GM12892 (cell line): ENCODE data around the gene PPFIA1. TPM values are rescaled to one million over a fixed set of nuclear protein-coding genes. Genes with fewer than 3 reads are reported as not detected.

Source experiments
- DNase-seq: peaks from one replicate; pipeline ENCODE4 v3.0.0; 2011; ENCODE audit not compliant: insufficient read length
- FAIRE-seq: peaks from 2 replicates; lab custom pipeline; 2011; peaks lifted over from hg19 to GRCh38; lab: Jason Lieb, UNC
- POLR2A ChIP-seq: IDR thresholded peaks from 2 replicates; pipeline ENCODE4 v1.6.1; 2011; ENCODE audit warnings: low read depth, low read length, control low read depth
- POLR2AphosphoS5 ChIP-seq: IDR thresholded peaks from 2 replicates; pipeline ENCODE4 v1.6.1; 2011; ENCODE audit warnings: low read depth, low read length, control low read depth
- TAF1 ChIP-seq: IDR thresholded peaks from 2 replicates; pipeline ENCODE4 v1.6.1; 2011; ENCODE audit warnings: low read depth, mild to moderate bottlenecking, control low read depth, low read length, borderline replicate concordance
- polyA plus RNA-seq: library from polyadenylated mRNA; unstranded; fragments of >200 nt; gene quantifications from one replicate; pipeline ENCODE4 v1.2.1, GENCODE V29; 2012; ENCODE audit warnings: missing spikeins, inconsistent platforms; ENCODE audit not compliant: missing spikeins

Gene PPFIA1
- polyA plus RNA-seq = 15.3 TPM

DNA sequence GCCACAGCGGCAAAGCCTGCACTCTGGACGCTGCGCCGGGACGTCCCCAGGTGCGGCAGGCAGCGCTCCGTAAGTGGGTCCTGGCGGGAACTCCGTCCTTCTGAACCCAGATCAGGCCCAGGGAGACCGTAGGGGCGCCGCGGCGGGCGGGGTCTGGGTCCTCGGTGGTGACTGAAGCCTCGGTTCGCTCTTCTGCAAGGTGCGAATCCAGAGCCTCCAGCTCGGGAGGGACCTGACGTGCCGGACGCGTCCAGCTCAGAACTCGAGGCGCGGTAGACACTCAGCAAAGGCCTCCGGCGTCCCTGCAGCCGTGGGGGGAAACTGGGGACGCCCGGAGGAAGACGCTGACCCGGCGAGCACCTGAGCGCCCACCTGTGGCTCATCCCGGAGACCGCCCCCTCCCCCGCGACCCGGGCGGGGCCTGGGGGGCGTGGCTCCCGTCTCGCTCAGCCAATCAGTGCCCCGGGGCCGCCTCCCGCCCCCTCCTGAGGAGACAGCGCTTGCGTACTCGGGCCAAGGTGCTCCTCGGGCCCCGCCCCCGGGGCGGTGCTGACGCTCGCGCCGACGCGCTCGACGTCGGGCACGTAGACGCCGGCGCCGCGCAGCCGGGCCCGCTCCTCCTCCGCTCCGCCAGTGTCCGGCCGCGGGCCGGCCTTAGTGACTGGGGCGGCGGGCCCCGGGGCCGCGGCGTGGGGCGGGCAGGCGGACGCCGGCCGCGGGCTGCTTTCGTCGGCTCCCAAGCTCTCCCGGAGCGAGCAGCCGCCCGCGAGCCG lies at the start of gene PPFIA1:
Gene PPFIA1, plus strand, starts transcription at position 587 of the 773 bp plus-strand sequence. CDS start 1,483 bp downstream, outside the sequence.
- peak; percentile 91 for DNase-seq
- FAIRE-seq = peak; percentile 98
- TF ChIP-seq POLR2A = peak; percentile 87
- TF ChIP-seq POLR2AphosphoS5 = peak; percentile 64; the same call in 1 of the 2 replicates
- TF ChIP-seq TAF1 = 0 out of 2 replicates have a peak, but pooled peaks have one; percentile 43

DNA sequence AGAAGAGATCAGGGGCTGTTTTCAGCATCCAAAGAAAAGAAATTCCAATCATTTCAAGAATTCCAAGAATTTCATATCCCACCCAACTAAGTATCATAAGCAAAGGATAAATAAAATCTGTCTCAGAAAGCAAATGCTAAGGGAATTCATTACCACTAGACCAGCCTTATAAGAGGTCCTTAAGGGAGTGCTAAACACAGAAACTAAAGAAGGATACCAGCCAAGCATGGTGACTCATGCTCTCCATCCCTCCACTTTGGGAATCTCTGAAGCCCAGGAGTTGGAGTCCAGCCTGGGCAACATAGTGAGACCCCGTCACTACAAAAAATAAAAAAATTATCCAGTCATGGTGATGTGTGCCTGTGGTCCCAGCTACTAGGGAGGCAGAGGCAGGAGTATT lies 49.6 kb upstream of the PPFIA1 start:
- no peak for DNase-seq

DNA sequence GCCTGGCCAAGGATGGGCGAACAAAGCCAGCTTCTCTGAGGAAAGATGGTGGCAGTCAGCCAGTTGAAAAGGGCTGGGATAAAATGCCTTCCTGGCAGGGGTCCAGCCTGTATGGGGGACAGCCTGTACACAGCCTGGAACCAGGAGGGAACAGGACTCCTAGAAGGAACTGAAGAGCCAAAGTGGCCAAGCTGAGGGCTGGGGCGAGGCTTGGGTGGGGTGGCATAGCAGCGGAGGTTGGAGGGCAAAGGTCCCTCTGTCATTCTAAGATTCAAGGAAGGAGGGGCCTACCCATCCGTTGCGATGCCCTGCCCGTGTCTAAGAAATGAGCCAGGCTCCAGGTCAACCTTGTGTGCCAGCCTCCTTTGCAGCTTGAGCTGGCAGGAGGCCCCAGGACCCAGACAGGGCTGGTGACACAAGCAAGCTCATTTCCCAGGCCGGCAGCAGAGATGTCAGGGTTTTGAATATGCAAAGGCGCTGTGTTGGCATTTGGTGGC lies 44.8 kb upstream of the PPFIA1 start:
- TF ChIP-seq POLR2A (no peak), TAF1 (no peak), POLR2AphosphoS5 (no peak)
- FAIRE-seq (no peak), DNase-seq (no peak)

More for the DNA sequence above, 49.6 kb upstream of the PPFIA1 start:
- no peak for FAIRE-seq
- TF ChIP-seq POLR2AphosphoS5 (no peak), POLR2A (no peak), TAF1 (no peak)

DNA sequence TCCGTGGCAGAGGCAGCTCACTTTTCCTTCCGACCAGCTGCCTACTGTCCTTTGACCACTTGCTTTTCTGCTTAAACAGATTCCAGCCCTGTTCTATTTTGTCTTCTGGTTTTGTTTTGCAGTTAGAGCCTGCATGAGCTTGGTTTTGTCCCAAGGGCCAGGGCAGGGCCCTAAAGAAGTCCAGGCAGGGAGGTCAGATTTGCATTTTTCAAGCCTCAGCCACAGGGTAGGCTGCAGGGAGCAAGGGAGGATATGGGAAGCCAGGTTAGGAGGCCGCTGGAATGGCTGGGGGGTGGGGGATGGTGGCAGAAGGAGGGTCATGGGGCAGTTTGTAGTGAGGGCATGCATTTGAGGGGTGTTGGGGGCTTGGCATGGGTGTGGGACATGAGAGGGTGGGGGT lies 44.3 kb upstream of the PPFIA1 start:
- FAIRE-seq (no peak), DNase-seq (no peak)
- TF ChIP-seq POLR2AphosphoS5 (no peak), POLR2A (no peak), TAF1 (no peak)

DNA sequence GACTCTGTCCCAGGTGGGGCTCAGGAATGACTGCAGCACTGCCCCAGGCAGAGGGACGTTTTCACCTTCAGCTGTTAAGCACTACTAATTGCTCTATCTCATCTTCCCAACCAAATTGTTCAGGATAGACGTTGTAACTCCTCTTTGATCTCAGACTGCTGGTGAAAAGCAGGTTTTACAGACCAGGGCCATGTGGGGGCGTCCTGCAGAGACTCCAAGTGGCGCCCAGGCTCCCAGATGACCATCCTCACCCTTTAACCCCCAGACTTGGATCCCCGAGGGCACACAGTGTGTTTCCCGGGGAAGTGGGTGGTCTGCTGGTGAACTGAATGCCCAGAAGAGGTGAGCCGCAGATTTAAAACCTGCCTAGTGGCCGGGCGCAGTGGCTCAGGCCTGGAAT lies 43.5 kb upstream of the PPFIA1 start:
- peak; percentile 38 for DNase-seq
- FAIRE-seq = no peak
- TF ChIP-seq TAF1 (no peak), POLR2A (no peak), POLR2AphosphoS5 (no peak)

DNA sequence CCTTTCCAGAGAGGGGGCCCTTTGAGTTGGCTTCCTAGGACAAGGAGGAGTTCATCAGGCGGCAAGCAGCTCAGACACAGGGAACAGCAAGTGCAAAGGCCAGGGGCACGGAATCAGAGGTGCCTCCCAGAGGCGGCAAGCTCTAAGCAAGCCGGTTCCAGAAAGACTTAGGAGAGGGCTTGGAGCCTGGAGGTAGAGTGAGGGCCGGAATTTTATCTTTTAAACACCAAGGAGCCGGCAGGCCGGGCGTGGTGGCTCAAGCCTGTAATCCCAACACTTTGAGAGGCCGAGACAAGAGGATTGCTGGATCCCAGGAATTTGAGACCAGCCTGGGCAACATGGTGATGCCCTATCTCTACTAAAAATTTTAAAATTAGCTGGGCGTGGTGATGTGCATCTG lies 40.8 kb upstream of the PPFIA1 start:
- FAIRE-seq (no peak), DNase-seq (no peak)
- TF ChIP-seq TAF1 (no peak), POLR2AphosphoS5 (no peak), POLR2A (no peak)

DNA sequence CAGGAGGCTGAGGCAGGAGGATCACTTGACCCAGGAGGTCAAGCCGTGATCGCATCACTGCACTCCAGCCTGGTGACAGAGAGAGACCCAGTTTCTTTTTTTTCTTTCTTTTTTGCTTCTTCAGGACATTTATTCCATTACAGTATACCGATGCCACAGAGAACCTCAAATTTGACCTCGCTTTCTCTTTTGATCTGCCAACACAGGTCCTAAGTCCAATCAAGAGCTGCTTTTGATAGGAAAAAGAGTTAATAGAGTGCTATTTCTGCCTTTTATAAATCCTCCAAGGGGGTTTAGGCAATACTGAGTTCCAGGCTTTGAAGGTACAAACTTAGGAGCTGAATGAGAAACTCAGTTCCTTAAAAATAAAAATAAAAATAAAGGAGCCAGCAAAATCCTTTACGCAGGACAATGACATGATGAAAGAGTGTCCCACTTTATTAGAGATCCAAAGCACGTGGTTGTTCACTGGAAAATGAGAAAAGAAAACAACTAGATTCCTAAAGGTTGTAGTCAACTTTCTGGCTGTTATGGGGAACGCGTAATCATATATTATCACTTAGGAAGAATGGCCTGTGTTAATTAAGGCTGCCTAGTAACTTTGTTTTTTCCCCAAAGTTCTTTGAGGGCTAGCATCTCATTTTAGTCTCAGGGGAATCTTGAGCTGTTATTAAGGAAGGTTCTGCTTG lies 40.2 kb upstream of the PPFIA1 start:
- TF ChIP-seq POLR2A (no peak), TAF1 (no peak), POLR2AphosphoS5 (no peak)
- no peak for FAIRE-seq
- no peak for DNase-seq

DNA sequence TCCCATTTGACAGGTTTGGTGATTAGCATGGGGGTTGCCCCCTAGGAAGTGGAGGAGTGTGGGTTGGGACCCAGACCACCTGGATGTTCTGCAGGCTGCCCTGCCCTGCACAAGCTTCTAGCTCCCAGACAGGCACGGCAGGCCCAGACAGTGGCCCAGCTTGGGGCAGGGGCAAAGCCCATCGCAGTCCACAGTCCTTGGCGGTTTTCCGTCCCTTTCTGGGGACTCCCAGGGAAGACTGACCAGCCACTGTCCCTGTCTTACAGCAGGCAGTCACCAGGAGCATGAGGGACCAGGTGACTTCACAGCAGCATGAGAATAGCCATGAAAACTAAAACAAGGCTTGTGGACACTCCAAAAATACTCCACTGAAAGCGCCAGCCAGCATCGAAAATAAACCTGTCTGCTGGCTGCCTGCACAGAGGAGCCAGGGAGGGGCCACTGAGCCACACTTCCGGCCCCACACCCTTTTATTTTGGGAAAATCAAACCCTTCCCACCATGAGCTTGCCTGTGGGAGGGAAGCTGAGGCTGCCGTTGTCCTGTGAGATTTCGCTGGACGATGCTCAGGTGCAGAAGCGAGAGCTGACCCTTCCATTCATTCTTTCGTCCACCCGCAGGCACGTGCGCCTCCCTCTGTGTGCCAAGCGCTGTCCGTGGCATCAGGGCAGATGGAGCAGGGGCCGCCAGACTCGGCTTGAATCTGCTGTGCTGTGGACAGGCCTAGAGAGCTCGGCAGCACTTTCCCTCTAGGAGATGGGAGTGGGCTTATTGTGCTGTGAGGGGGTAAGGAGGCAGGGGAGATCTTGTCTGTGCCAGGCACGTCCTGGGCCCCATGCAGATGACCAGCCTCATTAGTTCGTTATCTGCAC lies 39.4 kb upstream of the PPFIA1 start:
- TF ChIP-seq POLR2A = no peak
- no peak for TF ChIP-seq POLR2AphosphoS5
- TF ChIP-seq TAF1 = no peak
- no peak for FAIRE-seq
- DNase-seq = no peak

DNA sequence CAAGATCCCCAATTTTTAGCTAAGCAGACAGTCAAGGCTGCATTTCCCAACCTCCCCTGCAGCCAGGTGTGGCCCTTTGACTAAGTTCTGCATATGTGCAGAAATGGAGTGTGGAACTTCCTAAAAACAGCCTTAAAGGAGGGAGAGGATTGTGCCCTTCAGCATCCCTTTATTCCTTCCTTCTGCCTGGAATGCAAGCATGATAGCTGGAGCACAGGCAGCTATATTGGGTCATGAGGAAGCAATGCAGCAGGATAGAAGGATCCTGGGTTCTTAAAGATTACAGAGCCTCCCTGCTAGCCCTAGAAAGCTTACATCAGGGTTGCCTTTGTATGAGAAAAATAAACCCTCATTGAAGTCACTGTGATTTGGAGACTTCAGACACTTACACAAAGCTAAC lies 37.5 kb upstream of the PPFIA1 start:
- no peak for FAIRE-seq
- DNase-seq = no peak
- no peak for TF ChIP-seq TAF1
- no peak for TF ChIP-seq POLR2A
- no peak for TF ChIP-seq POLR2AphosphoS5

DNA sequence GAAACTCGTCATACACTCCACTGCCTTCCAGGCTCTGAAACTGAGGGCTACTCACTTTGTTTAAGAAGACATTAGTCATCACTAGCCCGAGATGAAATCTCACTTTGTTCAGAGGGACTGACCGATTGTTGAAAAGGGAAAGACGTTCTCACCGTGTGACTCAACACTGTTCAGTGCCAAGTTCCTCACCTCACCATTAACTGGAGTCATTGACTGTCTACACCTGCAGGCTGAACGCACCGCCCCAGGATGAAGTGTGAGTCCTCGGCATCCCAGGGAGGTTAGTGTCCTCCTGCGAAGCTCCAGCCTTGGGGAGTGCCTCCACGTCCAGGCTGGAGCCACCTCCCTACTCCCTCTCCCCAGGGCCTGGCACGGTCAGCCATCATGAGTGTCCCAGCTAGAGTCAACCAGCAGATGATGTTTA lies 37.0 kb upstream of the PPFIA1 start:
- no peak for FAIRE-seq
- TF ChIP-seq POLR2AphosphoS5 (no peak), TAF1 (no peak), POLR2A (no peak)
- DNase-seq = no peak
